ENCODE results near the gene MAPRE2.

DNA sequence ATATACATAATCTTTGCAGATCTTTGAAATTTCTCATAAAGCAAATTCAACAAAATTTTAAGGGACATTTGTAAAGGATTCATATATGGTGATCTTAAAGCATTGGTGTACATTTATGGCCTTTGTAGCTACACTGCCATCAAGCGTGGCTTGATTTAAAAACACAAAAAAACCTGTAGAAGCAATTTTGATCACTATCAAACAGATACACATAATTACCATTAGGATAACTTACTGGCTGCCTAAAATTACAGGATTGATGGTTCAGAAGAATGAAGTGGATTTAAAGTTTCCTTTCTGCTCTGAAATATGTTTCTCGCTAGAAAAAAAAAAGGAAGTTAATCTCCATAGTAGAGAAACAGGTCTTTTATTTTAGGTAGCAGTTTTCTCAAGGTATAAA, 31.4 kb downstream of the MAPRE2 start:
- TF ChIP-seq SUZ12 (IDR thresholded peaks at IDR 0.05; ENCODE audit: extremely low read depth, insufficient read depth, insufficient read length), result no peak
- no peak for TF ChIP-seq ZNF274 (IDR thresholded peaks at IDR 0.05; ENCODE audit: low read depth, low read length)

All from NT2/D1 (cell line).